HG02943 (cell line): ENCODE results near the gene IFIT3.
"Not testable (repeated sequence)": the region's sequence is repeated elsewhere in the genome, so short reads cannot be mapped to it uniquely, and the experiment has no call there.

ENCODE experiments used
- ATAC-seq: cut with Tn5 transposase; IDR thresholded peaks from one replicate; pipeline ENCODE4 v1.9.1; 2021; ENCODE audit warnings: mild to moderate bottlenecking, low read depth, moderate library complexity; ENCODE audit not compliant: unreplicated experiment

IFIT3 gene, protein sequence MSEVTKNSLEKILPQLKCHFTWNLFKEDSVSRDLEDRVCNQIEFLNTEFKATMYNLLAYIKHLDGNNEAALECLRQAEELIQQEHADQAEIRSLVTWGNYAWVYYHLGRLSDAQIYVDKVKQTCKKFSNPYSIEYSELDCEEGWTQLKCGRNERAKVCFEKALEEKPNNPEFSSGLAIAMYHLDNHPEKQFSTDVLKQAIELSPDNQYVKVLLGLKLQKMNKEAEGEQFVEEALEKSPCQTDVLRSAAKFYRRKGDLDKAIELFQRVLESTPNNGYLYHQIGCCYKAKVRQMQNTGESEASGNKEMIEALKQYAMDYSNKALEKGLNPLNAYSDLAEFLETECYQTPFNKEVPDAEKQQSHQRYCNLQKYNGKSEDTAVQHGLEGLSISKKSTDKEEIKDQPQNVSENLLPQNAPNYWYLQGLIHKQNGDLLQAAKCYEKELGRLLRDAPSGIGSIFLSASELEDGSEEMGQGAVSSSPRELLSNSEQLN

DNA sequence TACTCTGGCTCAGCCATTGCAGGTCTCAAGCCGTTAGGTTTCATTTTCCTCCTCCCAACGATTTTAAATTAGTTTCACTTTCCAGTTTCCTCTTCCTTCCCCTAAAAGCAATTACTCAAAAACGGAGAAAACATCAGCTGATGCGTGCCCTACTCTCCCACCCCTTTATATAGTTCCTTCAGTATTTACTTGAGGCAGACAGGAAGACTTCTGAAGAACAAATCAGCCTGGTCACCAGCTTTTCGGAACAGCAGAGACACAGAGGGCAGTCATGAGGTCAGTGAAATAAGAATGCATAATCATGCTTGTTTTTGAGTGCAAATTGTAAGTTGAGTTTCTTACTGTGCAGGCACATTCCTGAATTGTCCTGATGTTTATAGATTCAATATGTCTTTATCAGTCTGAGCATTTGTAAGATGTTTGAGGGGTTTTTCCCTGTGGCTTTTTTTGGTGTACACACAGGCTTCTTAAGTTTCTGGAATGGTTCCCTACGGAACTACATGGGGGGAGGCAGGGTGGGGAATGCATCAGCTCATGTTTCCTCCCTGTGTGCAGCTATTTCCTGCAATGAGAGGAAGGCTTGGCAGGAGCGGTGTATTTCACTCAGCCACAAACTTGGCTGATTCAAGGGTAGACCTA lies at the start of gene IFIT3:
Gene IFIT3 (plus strand): TSS at position 195 of the 639 bp plus-strand sequence. CDS start 77 bp downstream, at position 272.
- ATAC-seq = no peak

DNA sequence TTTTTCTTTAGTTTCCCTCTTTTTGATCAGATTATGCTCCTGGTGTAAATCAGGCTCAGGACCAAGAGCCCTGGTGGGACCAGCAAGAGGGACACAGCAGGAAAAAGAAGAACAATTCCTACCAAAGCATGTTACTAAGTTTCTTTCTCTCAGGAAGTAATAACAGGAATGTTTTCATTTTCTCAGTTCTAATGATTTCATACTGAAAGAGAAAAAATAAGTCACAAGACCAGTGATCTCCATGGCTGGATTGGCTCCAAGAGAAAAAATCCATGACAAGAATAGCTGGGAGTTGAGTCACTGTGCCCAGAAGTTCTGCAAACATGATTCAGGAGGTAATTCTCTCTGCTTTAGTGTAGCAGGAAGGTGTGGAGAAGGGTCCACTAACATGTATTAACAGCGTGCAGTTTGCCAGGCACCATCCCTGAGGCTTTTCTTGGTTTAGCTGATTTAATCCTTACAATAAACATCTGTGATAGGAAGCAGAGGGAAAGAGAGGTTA lies 49.7 kb upstream of the IFIT3 start:
- ATAC-seq = no peak

DNA sequence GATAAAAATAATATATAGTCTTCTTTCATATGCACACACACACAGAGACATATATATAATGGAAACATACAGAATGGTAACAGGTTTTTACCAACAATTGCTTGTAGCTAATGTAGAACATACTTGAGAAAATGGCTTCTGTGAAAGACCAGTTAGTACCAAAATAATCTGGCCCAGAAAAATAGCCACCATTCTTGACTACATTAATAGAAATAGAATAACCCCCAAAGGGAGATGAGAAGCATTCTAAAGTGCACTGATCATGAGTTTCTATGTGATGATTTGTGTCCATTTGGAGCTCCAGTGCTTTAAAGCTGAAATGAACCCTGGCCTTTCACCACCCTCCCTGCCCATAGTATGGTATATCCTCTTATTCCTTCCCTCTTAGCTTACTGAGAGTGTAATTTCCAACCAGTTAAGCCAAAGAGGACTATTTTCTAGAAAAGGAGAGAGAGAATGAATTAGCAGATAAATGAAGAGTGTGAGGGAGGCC lies 48.9 kb upstream of the IFIT3 start:
- no peak for ATAC-seq

DNA sequence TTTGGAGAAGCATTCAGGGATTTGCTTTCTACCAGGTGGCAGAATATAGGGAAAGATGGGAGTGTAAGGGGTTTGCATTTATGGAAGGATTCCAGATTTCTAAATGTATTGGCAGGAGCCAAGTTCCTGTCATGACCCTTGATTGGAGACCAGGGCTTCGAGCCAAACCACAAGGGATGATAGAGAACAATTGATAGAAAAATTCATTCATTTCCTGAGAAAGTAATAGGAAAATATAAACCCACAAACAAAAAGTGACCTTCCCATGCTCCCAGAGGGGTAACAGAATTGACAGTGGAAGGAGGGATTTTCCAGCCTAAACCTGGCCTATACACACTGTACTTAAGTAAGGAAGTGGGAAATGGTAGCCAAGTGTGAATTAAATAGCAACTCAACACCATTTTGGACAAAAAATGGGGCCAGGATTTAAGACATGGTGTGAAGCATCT lies 48.4 kb upstream of the IFIT3 start:
- no peak for ATAC-seq

DNA sequence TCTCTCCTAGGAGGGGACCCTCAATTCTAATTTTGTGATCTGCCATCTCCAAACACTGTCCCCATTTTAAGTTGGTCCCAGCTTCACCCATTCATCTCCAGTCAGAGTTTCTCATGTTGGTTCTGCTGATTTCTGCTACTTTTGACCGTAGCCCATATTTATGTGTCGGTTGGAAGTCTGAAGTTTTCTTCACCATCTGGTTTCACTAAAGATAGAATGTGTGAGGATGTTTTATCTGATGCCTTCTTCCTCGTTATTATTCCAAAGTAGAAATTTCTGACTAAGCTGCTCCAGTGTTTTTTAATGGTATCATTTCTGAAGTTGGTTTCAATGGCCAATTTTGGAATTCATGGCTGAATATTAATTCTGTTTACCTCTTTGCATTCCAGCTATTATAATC lies 47.3 kb upstream of the IFIT3 start:
- no peak for ATAC-seq

DNA sequence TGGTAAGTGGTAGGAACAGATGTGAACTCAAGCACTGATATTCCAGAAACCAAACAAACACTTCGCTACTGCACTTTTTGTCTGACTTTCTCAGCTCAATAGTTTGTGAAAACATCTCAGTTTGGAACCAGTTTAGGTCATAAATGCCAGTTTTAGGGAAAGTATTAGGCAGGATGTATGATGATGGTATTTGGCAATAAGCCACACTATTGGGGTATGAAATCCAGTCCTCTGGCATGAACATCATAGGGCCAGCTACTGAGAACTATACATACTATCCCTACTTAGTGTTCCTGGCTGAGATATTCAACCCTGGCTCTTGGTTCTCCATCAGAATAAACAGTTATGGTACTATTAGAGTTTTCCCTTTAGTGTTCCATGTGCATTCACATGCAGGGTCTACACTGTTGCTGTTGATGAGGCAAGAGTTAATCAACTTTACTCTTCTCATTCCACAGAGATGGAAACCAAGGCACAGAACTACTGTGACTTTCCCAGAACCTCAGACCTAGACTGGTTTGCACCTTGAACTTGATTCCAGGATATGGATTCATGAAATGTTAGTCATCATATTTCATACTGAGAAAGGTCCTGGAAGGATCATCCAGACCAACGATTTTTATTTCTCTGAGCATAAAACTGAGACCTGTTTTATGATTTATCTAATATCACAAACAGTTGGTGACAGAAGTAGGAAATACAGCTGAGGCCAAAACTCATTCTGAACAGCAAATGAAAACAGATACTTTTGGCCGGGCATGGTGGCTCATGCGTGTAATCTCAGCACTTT lies 46.0 kb upstream of the IFIT3 start:
- ATAC-seq = no peak

DNA sequence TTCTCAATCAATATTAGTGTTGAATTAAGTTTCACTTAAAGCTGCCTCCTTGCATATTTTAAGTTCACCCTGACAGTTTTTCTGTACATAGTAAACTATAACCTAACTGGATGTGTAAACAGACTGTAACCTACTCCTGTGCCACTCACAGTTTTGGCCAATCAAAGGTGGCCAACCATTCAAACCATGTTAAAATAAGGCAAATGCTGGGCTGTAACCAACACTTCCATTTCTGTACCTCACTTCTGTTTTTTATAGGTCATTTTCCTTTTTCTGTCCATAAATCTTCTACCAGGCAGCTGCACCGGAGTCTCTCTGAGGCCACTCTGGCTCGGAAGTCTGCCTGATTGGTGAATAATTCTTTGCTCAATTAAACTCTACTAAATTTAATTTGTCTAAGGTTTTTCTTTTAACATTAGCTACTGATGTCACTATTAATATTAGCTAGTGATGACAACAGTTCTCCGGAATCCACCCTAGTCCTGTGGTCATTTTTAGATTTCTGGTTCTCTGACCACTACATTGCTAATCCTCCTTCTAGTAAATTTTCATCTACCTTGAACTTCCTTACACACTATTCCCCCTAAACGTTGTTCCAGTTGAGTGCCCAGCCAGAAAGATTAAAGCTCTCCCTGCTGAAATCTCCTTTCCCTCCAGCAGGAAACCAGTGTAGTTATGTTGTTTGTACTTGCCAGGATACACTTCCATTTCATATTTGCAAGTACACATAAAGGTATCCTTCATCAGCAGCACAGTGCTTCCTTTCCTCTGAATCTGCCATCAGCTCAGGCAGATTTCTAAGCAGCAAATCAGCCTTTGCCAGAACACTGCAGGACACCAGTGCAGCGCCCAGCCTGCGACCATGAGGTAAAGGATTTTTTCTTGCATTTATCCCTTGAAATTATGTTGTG lies 44.5 kb upstream of the IFIT3 start:
- no peak for ATAC-seq

DNA sequence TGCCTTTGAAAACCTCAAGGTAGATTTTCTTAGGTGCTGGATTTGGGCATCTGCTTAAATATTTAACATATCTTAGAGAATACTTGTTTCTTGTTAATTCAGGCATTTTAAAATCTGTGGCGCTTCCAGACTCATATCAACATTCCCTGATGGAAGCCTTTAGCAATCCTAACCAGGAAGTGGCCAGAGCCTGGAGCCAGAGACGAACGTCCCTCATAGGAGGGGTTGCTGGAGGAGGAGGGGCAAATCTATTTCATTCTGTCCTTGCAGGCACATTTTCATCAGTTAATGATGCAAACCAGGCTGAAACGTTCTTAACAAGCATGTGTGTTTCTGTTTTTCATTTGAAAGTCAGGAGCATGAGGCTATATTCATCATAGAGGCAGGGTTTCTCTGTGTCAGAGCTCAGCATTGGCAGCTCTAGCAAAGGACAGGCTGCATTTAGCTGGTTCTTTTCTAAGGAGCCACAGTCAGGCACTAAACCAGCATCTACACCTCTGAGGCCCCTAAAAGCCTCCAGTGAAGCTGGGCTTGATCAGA lies 43.8 kb upstream of the IFIT3 start:
- no peak for ATAC-seq

DNA sequence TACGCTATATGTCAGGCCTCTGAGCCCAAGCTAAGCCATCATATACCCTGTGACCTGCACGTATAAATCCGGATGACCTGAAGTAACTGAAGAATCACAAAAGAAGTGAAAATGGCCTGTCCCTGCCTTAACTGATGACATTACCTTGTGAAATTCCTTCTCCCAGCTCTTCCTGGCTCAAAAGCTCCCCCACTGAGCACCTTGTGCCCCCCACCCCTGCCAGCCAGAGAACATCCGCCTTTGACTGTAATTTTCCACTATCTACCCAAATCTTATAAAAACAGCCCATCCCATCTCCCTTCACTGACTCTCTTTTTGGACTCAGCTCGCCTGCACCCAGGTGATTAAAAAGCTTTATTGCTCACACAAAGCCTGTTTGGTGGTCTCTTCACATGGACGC lies 43.1 kb upstream of the IFIT3 start:
- not testable (repeated sequence) for ATAC-seq

DNA sequence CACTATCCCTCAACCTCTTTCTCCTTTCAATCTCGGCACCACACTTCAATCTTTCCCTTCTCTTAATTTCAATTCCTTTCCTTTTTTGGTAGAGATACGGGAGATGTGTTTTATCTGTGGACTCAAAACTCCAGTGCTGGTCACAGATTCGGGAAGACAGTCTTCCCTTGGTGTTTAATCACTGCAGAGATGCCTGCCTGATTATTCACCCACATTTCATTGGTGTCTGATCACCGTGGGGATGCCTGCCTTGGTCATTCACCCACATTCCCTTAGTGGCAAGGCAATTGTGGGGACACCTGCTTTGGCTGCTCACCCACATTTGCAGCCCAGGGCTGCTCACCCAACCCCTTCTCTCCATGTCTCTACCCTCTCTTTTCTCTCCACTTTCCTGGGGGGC lies 42.5 kb upstream of the IFIT3 start:
- not testable (repeated sequence) for ATAC-seq

DNA sequence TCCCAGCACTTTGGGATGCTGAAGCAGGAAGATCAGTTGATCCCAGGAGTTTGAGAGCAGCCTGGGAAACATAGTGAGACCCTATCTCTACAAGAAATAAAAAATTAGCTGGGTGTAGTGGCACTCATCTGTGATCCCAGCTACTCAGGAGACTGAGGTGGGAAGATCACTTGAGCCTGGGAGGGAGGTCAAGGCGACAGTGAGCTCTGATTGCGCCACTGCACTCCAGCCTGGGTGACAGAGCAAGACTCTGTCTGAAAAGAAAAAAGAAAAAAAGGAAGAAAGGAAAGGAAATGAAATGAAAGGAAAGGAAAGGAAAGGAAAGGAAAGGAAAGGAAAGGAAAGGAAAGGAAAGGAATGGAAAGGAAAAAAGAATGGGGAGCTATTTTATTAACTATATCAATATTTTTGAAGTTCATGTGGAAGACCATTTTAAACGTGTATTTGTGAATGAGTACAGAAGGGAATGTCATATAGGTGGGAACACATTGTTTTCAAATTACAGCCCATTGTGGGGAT lies 33.0 kb upstream of the IFIT3 start:
- ATAC-seq = no peak

DNA sequence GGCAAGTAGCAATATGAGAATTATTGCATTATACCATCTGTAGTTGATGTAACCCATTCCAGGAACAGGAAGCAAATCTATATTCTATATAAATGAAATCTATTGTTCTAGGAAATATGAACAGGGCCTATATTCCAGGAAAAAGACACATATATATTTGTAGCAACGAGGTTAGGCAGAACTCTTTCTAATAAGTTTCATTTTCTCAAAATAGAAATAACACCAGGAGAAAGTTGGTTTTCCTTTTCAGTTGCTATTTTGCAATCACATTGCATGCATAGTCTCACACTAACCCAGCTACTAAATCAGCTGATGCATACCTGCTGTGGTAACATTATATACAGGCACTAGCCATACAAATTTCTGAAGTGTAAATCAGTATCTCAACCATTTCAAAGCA lies 32.2 kb upstream of the IFIT3 start:
- no peak for ATAC-seq

DNA sequence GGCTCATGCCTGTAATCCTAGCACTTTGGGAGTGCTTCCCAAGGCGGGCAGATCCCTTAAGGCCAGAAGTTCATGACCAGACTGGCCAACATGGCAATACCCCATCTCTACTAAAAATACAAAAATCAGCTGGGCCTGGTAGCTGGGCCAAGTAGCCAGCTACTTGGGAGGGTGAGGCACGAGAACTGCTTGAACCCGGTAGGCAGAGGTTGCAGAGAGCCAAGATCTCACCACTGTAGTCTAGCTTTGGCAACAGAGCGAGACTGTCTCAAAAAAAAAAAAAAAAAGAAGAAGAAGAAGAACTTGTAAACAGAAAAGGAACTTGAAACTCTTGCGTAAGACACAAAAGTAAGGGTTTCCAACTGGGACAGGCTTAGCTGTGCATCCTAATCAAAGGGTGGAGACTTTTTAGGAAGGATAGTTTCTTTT lies 31.6 kb upstream of the IFIT3 start:
- no peak for ATAC-seq

DNA sequence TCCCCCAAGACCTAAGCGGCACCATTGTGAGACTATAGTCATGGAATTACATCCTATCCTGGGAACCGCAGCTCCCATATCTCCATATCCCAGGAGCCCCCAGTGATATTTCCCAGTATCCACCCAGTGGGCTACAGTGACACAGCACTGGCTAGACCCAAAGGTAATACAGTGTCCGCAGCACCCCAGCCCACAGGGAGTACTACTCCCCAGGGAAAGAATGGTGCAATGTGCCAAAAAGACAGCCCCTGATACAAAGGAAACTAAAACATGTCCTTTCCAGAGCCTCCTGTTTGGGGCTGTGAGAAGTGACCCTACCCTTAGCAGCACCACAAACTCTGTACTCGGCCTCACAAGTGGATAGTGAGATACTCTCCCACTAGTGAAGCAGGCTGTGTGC lies 30.4 kb upstream of the IFIT3 start:
- ATAC-seq = no peak

DNA sequence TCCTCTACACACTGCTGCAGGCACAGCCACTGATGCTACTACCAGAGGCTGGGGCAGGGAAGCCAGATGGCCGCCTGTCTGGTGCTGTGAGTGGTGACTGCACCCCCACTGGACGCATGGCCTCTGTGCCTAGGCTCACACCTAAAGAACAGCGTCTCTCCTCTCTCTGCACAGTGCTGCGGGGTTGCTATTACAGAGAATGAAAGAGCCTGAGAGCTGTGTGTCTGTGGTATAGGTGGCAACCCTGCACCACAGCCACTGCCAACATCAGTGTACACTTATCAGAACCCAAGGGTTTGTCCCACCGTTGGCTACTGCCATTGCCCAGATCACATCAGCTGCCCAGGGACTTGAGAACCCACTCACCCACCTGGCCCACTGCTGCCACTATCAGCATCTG lies 30.0 kb upstream of the IFIT3 start:
- no peak for ATAC-seq

DNA sequence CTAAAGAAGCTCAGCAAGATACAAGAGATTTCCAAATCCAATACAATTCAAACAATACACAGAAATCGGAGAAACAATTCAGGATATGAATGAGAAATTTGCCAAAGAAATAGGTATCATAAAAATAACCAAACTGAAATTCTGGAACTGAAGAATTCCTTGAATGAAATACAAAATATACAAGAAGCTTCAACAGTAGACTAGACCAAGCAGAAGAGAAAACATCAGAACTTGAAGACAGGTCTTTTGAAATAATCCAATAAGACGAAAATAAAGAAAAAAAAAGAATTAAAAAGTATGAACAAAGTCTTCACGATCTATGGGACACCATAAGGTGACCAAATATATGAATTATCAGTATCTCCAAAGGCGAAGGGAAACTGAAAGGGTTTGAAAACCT lies 28.8 kb upstream of the IFIT3 start:
- no peak for ATAC-seq

DNA sequence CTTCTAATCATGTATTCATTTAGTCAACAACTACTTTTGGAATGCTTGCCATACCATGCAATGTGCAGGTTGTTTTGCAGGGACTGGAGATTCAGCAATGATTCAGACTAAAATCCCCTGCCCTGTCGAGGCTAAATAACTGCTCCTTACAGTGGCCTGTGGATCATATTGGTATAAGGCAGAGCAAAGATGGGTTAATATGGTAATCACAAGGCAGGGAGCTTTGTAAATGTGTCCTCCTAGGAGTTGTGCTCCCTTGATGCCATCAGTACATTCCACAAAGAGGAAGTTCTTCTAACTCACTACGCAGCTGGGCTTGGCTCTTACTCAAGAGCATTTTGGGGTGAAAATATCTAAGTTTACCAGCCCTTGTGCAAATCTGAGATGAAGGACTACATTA lies 26.6 kb upstream of the IFIT3 start:
- no peak for ATAC-seq

DNA sequence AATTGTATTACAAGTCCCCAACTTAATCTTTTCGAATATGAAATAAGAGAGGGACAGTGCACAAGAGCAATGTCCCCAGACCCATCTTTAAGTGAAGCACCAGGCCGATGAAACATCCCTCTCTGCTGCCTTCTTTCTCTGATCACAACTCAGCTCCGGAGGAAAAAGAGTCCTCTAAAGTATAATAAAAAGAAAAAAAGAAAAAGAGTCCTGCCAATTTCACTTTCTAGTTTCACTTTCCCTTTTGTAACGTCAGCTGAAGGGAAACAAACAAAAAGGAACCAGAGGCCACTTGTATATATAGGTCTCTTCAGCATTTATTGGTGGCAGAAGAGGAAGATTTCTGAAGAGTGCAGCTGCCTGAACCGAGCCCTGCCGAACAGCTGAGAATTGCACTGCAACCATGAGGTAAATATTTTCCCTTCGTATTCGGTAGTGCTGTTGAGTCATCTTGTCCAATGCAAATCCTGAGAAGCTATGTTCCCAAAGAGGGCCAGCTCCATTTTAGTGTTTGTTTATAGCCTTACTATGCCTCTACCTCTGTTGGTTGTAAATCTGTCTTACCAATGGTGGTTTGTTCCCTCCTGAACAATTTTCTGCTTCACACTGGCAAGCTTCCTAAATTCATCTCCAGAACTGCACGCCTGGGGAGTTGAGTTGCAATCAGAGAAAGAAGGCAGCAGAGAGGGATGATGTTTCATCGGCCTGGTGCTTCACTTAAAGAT lies 25.9 kb upstream of the IFIT3 start, which contains the start of gene IFIT2:
Gene IFIT2 (plus strand): TSS at position 326 of the 725 bp plus-strand sequence. CDS start 78 bp downstream, at position 404.
- peak; percentile 73 for ATAC-seq
